Measurements from ENCODE around the gene FGR. TPM values are rescaled to one million over a fixed set of nuclear protein-coding genes. Genes with fewer than 3 reads are reported as not detected.

The FGR gene
- total and polyA plus RNA-seq, 2 experiments from 2014 or later, result not detected

- in situ Hi-C loops (cut with MboI), result no loop called here
- Histone ChIP-seq H3K4me1 (ENCODE audit: insufficient read depth) (peaks cover 14% of the 10 kb centered on the region), H2AFZ (peak overlapping the region; percentile 87; the same call in 1 of the 2 replicates), H3K27ac (no peak overlapping the region), H3K27me3 (replicated peaks; ENCODE audit: insufficient read depth) (no peaks in the 10 kb centered on the region), H3K4me2 (ENCODE audit: unreplicated experiment) (no peak overlapping the region), H3K36me3 (ENCODE audit: low read depth) (no peaks in the 10 kb centered on the region), H3K4me3 (no peak overlapping the region), H3K9me2 (ENCODE audit: insufficient read depth) (no peaks in the 10 kb centered on the region), H3K9me3 (ENCODE audit: low read depth) (no peaks in the 10 kb centered on the region), H3F3A (ENCODE audit: insufficient read depth) (peaks cover 20% of the 10 kb centered on the region), H4K20me1 (ENCODE audit: insufficient read depth) (no peaks in the 10 kb centered on the region), H3K79me2 (ENCODE audit: insufficient read depth) (no peaks in the 10 kb centered on the region), H3K9ac (no peak overlapping the region)
- DNase-seq, result no peak
- TF ChIP-seq EZH2phosphoT487 (IDR thresholded peaks at IDR 0.05; ENCODE audit: insufficient read depth, low read depth) (no peak), EZH2 (IDR thresholded peaks at IDR 0.05; ENCODE audit: insufficient read depth, poor library complexity, severe bottlenecking) (no peak)
- WGBS, 2 experiments (ENCODE audit: low coverage in 1 of 2, low lambda C conversion rate in 2 of 2, missing lambda C conversion rate in 2 of 2), result 81 to 83% methylated on average over 5 of the region's 5 CpGs
Observed at GRCh38 chr1:27662261-27662660, 27.3 kb upstream of the FGR start.

GRCh38 chr1:27661412-27662075 lies 26.6 kb upstream of the FGR start:
- DNase-seq, result no peak
- no peaks in the 10 kb centered on the region for H3K36me3 ChIP-seq (ENCODE audit: low read depth)
- H3K4me1 ChIP-seq (ENCODE audit: insufficient read depth), result peaks cover 14% of the 10 kb centered on the region
- no peaks in the 10 kb centered on the region for H3K27me3 ChIP-seq (replicated peaks; ENCODE audit: insufficient read depth)
- H3K9me2 ChIP-seq (ENCODE audit: insufficient read depth), result no peaks in the 10 kb centered on the region
- no peaks in the 10 kb centered on the region for H3K79me2 ChIP-seq (ENCODE audit: insufficient read depth)
- H4K20me1 ChIP-seq (ENCODE audit: insufficient read depth), result no peaks in the 10 kb centered on the region
- no peak overlapping the region for H3K27ac ChIP-seq
- in situ Hi-C loops (cut with MboI), result no loop called here
- no peaks in the 10 kb centered on the region for H3K9me3 ChIP-seq (ENCODE audit: low read depth)
- peaks cover 22% of the 10 kb centered on the region for H3F3A ChIP-seq (ENCODE audit: insufficient read depth)
- no peak overlapping the region for H3K9ac ChIP-seq
- H3K4me3 ChIP-seq, result no peak overlapping the region
- WGBS, 2 experiments (ENCODE audit: low coverage in 1 of 2, low lambda C conversion rate in 2 of 2, missing lambda C conversion rate in 2 of 2), result 96 to 100% methylated on average over 8 of the region's 8 CpGs
- no peak overlapping the region for H3K4me2 ChIP-seq (ENCODE audit: unreplicated experiment)
- TF ChIP-seq EZH2phosphoT487 (IDR thresholded peaks at IDR 0.05; ENCODE audit: insufficient read depth, low read depth) (no peak), EZH2 (IDR thresholded peaks at IDR 0.05; ENCODE audit: insufficient read depth, poor library complexity, severe bottlenecking) (no peak)
- no peak overlapping the region for H2AFZ ChIP-seq

GRCh38 chr1:27660300-27660835 lies 25.4 kb upstream of the FGR start:
- H3K9me3 ChIP-seq (ENCODE audit: low read depth), result no peaks in the 10 kb centered on the region
- no peaks in the 10 kb centered on the region for H3K36me3 ChIP-seq (ENCODE audit: low read depth)
- DNase-seq, result peak; percentile 40
- TF ChIP-seq EZH2 (IDR thresholded peaks at IDR 0.05; ENCODE audit: insufficient read depth, poor library complexity, severe bottlenecking), result no peak
- no peak for TF ChIP-seq EZH2phosphoT487 (IDR thresholded peaks at IDR 0.05; ENCODE audit: insufficient read depth, low read depth)
- 43 to 47% methylated on average over 10 of the region's 10 CpGs for WGBS, 2 experiments (ENCODE audit: low coverage in 1 of 2, low lambda C conversion rate in 2 of 2, missing lambda C conversion rate in 2 of 2)
- peaks cover 31% of the 10 kb centered on the region for H3F3A ChIP-seq (ENCODE audit: insufficient read depth)
- in situ Hi-C loops (cut with MboI), result no loop called here
- no peaks in the 10 kb centered on the region for H3K9me2 ChIP-seq (ENCODE audit: insufficient read depth)
- peak overlapping the region; percentile 64 for H3K4me3 ChIP-seq
- H3K27ac ChIP-seq, result peak overlapping the region; percentile 99
- no peaks in the 10 kb centered on the region for H3K79me2 ChIP-seq (ENCODE audit: insufficient read depth)
- H3K27me3 ChIP-seq (replicated peaks; ENCODE audit: insufficient read depth), result no peaks in the 10 kb centered on the region
- H3K4me1 ChIP-seq (ENCODE audit: insufficient read depth), result peaks cover 17% of the 10 kb centered on the region
- no peaks in the 10 kb centered on the region for H4K20me1 ChIP-seq (ENCODE audit: insufficient read depth)
- H2AFZ ChIP-seq, result peak overlapping the region; percentile 92
- H3K4me2 ChIP-seq (ENCODE audit: unreplicated experiment), result peak overlapping the region; percentile 76
- H3K9ac ChIP-seq, result peak overlapping the region; percentile 86

- Histone ChIP-seq H2AFZ (peak overlapping the region; percentile 92), H3K4me1 (ENCODE audit: insufficient read depth) (peaks cover 19% of the 10 kb centered on the region), H3K9me3 (ENCODE audit: low read depth) (no peaks in the 10 kb centered on the region), H3K27me3 (replicated peaks; ENCODE audit: insufficient read depth) (no peaks in the 10 kb centered on the region), H4K20me1 (ENCODE audit: insufficient read depth) (no peaks in the 10 kb centered on the region), H3K36me3 (ENCODE audit: low read depth) (no peaks in the 10 kb centered on the region), H3K9me2 (ENCODE audit: insufficient read depth) (no peaks in the 10 kb centered on the region), H3K27ac (peak overlapping the region; percentile 99), H3K79me2 (ENCODE audit: insufficient read depth) (no peaks in the 10 kb centered on the region), H3K4me2 (ENCODE audit: unreplicated experiment) (peak overlapping the region; percentile 83), H3K9ac (peak overlapping the region; percentile 86), H3K4me3 (peak overlapping the region; percentile 64), H3F3A (ENCODE audit: insufficient read depth) (peaks cover 32% of the 10 kb centered on the region)
- no peak for TF ChIP-seq EZH2phosphoT487 (IDR thresholded peaks at IDR 0.05; ENCODE audit: insufficient read depth, low read depth)
- no peak for TF ChIP-seq EZH2 (IDR thresholded peaks at IDR 0.05; ENCODE audit: insufficient read depth, poor library complexity, severe bottlenecking)
- peak; percentile 94 for DNase-seq
- 7 to 17% methylated on average over 21 to 59 of the region's 78 CpGs for WGBS, 2 experiments (ENCODE audit: low coverage in 1 of 2, low lambda C conversion rate in 2 of 2, missing lambda C conversion rate in 2 of 2)
- in situ Hi-C loops (cut with MboI), result no loop called here
Observed at GRCh38 chr1:27659497-27660299, 24.7 kb upstream of the FGR start.

Data from GM23248 (cell line).